ENCODE data around the gene TXNRD2.

TXNRD2 gene

DNA sequence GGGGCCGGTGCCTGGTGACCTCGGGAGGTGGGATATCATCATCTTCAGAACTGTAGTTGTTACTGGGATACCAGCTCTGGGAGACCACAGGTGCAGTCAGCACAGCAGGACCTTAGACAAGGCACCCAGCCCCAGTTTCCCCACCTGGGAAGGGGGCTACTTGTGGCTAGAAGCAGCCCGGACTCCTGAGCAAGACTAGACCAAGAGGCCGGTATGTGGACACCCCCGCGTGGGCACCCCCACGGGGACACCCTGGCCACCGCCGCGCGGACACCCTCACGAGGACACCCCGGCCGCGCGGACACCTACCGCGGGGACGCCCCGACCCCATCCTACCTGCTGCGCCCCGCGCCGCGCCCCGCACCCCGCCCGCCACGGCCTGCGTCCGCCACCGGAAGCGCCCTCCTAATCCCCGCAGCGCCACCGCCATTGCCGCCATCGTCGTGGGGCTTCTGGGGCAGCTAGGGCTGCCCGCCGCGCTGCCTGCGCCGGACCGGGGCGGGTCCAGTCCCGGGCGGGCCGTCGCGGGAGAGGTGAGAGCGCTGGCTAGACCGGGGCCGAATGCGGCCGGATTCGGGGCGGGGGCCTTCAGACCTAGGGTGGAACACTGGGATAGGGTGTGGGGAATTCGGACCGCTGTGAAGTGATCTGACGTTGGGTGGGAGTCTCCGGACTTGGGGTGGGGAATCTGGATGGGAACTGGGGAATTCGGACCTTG lies at the start of gene TXNRD2, which contains the start of gene COMT:
TSS of gene TXNRD2 (minus strand) at position 454 of the 718 bp plus-strand sequence. CDS start at position 439, 15 bp downstream.
TSS of gene COMT (plus strand) at position 408 of the 718 bp plus-strand sequence. CDS start 20,755 bp downstream, outside the sequence.
- no peak for DNase-seq

DNA sequence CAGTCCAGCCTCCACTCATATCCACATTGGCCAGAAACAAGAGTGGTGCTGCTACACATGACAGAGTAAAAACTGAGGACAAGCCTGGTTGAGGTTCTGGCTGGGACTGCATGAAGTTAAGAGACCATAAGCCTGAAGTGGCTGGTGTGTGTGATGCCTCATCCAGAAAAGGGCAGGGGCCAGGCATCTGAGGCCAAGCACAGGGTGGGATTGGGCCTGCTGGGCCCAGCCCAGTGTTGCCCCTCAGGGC lies 49.7 kb upstream of the TXNRD2 start:
- no peak for DNase-seq

DNA sequence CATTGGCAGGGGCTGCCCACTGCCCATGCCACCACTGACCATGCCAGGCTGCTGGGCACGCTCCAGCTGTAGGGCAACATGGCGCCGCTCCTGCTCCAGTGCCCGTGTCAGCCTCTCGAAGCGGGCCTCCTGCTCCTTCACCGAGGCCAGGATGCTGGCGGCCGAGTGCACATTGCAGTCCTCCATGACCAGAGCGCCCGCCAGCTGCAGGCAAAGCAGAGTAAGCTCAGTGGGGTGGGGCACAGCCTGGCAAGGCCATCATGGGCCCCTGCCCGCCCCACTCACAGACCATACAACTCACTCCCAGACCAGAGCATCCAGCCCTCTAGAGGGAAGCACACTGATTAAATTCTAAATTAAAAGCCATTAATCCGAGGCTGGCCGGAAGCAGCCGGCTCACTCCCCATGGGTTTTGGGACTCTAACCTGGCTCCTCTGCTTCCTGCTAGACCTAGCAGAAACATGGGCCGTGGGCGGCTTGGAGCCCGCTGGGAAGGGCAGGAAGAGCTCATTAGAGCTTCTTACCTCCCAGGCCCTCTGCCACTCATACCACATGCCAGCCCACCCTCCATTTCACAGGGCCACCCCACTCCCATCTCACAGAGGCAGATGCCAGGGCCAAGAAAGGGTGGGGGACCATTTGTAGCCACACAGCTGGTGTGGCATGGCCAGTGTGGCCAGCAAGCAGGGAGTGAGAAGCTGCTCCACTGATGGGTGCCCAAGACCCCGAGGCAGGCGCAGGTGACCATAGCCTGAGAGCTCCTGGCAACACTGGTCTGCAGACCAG lies 49.2 kb upstream of the TXNRD2 start:
- no peak for DNase-seq

DNA sequence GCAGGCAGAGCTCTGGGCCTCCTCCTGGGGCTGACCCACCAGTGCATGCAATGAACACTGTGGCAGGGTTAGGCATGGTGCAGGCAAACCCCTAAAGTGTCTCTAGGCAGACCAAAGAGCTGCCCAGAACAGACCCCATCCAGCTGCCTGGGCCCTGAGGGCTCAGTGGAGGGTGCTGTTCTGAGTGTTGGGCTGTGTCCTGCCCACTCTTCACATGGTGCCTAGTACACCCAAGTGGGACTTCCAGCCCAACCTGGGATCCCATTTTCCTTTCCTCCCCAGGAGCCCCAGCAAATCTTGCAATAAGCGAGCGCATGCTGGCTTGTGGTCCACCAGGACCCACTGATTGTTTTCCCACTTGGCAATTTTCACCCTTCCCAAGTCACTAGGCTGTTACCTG lies 48.6 kb upstream of the TXNRD2 start:
- no peak for DNase-seq

DNA sequence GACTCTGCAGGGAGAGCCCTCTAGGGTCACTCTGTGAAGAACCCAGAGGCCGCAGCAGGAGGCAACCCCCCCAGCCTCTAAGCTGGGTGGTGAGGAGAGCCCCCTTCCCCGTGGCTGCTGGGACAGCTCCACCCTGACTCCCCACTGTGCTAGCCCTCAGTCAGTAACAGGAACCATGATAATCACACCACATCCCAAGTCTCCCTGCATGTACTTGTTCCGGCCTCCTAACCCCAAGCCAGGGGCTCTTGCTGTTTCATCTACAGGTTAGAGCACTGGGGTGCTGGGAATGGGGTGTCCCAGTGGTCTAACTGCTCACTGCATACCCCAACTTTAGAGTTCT lies 48.1 kb upstream of the TXNRD2 start:
- DNase-seq = no peak

DNA sequence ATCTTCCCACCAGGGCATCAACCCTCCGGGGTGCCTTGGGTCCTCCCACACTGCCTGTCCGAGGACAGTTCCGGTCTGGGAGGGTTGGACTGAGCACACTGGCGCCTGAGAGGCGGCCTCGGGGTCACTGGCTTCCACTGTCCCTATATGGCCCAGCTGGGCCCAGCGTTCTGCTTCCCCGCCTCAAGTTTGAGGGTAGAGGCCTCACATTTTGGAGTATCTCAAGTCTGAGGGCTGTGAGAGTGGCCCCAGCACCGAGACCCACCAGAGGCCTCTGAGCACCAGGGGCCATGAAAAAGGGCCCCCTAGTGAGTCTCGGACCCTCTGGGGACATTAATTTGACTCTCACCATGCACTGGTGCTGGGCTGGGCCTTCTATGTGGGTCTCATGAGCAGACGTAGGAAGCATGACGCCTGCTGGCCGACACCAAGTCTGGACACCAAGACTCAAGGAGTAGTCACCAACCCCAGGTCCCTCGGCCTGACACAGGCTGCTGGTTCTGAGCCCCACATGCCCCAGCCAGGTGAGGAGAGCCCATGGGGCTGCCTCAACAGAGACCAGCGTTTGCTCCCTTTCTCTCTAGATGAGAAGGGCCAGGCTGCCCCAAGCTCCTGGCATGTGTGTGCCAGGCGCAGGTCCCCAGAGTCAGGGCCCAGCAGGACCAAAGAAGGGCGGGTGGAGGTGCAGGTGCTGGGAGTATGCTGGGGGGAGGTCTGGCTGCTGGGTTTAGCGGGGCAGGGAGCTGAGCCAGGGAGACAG lies 47.5 kb upstream of the TXNRD2 start:
- no peak for DNase-seq

DNA sequence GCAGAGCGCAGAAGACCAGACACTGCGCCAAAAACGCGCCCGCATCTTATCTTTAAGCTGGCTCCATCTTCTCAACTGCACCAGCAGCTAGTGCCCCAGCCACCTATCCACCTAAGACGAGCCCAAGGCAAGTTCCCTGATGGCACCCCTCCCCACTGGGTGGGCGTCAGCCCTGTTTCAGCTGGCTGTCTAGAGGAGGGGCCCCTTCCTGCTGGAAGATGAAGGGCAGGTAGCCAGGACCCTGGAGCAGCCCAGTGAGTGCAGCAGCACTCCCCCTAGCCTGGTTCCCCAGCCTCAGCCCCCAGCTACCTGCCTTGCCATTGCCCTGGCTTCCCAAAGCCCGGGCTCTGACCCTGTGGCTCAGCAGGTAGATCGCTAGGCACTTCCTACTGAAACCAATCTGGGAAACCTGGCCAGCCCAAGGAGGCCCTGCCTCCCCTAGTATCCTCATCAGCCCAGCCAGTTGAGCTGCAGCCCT lies 46.8 kb upstream of the TXNRD2 start:
- no peak for DNase-seq

DNA sequence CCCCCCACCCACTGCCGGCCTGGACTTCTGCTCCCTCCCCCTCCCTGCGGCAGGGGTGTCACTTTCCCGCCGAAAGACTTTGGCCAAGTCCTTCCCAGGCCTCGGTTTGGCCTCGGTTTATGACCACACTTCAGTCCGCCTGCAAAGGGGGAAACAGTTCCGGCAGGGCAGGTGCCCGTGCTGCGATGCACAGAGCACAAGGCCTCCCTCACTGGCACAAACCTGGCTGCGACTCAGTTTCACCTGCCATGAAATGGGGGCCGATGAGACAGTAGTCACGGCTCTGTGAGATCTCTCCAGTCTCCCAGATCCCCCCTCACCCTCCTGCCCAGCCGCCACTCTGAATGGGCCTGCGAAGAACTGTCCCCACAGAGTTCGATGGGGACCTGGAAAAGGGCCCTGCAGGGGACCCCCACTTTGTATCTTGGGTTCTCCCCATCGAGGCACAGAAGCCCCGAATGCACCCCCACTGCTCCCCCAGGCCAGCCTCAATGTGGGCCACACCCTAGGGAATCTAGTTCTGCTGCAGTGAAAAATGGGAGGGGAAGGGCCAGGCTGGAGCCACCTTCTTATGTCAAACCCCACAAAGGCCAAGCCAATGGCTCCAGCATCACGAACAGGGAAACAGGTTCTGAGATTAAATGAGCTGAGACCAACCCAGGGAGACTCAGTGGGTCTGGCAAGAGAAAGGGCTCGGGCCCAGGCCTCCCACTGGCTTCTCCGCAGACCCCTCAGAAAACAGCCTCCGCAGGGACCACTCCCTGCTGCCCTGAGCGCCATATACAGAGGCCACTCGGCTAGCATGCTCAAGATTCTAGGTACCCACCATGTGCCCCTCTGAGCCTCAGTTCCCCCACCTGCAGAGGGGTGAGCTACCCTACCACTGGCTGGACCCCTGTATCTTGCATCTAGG lies 46.0 kb upstream of the TXNRD2 start:
- no peak for DNase-seq

DNA sequence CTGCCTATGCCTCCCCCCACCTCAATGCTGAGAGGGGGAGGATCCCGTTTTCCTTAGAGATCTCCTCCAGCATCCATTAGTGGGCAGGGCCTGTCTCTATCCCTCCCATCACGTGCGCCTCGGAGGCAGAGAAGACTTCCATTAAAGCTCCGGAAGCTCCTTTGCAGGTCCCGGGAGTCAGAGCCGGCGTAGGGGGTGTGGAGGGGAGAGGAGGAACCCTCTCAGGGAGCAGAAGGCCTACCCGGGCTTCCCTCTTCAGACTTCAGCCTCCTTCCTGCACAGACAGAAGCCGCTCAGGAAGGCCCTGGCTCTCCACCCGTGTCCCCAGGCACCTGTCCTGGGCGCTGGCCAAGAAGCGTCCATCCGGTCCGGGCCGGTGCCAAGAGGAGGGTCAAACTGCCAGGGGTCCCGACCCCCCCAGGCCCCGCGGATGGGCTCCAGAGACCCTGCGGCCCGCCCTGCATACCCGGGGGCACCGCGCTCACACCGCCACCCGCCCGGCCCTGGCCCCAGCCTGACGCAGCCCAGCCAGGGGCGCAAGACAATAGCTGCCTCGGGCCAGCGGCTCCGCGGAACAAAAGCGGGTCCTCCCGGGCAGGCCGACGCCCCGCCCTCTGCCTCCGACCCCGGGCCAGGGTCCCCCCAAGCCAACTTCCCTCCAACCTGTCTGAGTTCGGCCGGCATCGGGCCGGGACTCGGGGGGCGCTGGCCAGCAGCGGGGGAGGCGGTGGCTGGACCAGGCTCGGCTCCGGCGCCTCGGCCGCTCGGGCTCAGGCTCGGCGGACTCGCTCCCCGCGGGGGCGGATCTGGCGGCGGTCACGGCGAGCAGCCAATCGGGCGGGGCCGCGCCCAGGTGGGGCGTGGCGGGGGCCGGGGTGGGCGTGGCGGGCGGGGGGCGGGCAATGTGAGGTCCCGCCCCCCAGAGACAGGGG lies 45.1 kb upstream of the TXNRD2 start:
- DNase-seq = peak; percentile 45

DNA sequence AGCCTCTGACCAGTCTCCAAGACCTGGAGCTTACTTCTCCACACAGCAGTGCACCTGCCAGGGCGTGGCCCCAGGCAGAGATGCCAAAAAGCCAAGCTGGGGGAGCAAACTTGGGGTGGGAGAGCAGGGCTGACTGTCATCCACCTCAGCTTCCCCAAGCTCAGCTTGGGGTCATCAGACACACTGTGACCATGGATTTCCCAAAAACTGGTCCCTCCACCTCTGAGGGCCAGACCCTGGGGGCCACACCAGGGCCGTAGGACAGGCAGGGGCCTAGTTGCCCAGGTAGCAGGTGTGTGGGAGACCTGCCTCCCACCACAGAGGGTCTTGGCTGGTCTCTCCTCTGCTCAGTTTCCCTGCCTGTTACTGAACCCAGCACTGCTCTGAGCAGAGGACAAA lies 44.4 kb upstream of the TXNRD2 start:
- DNase-seq = no peak

DNA sequence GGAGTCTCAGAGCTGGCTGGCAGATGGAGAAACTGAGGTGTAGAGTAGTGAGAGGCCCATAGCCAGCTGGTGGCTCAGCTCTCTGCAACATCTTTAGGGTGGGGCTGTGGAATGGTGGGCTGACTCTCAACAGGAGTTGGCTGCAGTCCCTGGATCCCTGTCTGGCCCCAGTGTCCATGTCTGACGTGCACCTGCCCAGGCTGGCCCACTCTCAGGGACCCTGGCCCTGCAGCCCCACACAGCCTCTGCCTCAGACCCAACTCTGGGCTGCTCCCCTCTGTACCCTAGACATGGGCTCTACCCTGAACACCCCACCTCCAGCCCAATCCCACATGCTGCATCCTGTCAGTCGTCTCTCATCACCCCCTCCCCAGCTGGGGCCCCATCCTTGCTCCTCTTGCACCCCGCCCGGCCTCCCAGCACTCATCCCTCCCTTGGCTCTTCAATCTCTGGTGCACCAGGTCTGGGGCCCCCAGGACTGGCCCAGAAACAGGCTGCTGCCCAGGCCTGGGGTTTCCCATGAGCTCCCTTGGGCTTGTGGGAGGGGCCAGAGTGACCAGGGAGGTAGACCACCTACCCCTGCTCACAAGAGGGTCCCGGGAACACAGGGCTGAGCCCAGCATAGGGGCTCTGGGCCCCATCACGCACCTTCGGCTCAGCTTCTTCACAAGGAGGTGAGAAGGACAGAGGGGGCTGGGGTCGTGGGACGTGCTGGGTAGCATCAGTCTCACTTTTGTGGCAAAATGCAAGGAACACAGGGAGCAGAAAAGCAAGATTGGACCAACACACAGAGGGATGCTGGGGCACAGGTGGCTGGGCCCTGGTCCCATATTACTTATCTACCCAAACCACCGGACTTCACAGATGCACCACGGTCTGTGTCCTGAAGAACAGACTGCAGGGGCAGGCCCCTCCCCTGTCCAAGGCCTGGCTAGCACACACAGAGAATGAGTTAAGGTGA lies 43.5 kb upstream of the TXNRD2 start:
- DNase-seq = no peak

DNA sequence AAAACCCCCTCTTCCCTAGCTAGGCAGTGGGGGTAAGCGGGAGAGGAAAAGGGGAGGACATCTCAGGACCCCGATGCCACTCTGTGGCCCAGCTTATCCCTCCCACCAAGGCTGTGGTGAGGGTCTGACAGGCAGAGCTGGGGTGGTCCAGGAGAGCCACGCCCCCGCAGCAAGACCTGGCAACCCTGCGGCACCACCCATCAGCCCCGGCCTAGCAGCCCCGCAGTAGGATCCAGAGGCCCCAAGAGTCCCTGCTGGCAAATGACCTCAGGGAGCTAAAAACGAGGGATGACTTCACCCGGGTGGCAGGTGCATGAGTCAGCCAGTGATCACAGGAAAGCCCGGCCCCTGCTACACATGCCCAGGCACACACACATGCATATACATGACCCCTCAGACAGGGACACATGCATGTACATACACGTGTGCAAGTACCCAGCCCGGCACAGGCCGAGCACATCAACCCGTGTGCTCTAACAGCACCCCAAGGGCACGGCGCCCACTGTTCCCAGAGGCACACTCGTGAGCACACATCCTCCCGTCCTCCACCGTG lies 42.7 kb upstream of the TXNRD2 start:
- DNase-seq = no peak

DNA sequence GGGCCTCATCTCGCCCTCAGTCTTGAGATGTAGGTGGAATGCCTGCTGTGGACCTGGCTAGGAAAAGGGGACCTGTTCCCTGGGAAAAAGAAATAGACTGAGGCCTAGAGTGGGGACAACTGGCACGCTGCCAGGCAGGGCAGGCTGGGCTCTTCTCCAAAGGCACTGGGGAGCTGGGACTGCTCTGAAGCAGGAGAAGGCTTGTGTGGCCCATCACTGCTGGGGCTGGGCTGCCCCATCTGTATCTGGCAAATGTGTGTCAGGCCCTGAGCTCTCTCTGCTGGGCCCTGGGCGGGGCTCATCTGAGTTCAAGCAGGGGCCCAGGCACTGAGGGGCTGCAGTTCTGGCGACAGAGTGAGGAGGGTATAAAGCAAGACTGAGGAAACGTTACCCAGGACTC lies 42.1 kb upstream of the TXNRD2 start:
- no peak for DNase-seq

DNA sequence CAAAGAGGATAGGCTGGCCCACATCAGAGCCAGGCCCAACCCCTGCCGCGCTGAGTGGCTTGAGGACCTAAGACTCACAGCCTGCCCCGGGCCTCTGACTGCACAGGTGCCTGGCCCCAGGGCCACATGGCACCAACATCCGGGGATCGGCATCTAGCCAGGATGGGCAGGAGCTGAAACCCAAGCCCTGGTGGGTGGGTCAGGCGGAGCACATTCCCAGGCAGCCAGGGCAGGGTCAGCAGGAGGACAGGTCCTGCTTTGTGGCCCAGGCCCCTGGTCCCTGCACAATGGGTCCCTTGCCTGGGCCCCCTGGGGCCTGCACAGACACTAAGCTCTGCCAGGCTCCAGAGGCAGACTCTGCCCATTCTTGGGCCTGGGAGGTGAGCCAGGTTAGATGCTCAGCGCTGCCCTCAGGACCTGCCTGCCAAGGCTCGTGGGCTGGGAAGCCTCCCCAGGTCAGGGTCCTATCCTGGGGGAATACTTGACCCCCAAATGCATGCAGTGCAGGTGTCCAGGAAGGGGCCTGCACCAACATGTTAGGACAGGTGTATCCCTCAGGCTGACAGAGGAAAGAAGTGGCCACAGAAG lies 41.5 kb upstream of the TXNRD2 start:
- DNase-seq = no peak

DNA sequence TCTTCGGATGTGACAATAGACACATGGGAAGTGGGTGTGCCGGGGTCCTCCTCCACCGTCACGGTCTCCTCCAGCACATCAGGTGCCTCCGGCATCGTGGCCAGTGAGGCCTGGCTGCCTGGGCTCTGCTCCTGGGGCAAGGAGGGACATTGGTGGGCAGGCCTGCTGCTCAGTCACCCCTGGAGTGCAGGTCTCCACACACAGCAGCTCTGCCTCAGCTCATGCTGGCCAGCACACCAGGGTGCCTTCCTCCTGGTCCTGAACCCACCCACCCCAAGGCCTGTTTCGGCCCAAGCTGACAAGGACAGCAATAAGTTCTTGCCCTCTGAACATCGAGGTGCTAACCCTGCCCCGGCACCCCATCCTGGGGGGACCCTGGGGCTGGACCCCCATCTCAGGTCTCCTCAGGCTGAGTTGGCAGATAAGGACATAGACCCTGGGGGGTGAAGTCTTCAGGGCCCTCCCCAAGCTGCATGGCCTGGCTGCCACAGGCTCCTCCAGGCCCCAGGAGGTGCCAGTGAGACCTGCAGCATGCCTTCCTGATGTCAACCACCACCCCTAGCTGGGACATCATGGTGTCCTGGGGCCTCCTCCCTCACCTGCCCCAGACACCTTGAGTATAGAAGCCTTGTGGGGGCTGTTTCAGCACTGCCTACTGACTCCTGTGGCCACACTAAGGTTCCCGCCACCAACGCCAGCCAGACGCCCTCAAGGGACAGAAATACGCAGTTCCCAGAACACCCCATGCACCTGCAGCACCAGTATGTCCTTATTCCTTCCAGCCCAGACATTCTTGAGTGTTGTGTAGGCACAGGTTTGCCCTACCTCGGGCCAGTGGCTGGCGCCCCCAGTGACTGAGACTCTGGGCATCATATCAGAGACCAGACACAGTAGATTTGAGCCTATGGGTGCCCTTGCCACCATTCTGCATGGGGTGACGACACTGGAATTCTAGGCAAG lies 40.6 kb upstream of the TXNRD2 start:
- no peak for DNase-seq

DNA sequence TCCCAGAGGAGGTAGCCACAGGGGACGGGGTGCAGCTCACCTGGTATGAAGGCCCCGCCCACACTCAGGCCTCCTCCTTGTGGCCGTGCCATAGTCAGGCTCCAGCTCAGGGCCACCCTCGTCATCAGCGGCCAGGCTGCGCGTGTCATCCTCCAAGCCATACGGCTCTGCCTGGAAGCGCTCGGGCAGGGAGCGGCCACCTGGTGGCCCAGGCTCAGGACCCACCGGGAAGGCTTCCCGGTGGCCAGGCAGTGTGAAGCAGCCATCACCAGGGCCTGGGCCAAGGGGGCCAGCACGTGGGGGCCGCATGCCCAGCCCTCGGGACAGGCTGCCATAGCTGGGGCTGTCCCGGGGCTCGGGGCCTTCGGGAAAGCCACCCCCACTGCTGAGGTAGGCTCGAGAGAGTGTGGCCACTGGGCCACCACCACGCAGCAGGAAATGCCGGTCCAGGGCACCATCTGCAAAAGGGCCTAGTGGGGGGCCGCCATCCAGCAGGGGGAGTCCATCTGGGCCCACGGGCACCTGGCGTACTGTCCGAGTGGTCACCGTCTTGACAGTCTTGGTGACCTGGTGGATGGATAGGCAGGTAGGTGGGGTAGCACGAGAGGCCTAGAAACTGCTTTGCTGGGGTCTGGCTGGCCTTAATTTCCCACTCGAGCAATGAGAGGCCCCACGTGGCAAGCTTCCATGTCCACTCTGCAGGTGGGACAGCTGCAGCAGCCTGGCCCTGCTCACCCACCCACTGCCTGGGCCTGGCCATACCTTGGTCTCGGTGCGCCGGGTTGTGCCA lies 39.7 kb upstream of the TXNRD2 start:
- DNase-seq = no peak

DNA sequence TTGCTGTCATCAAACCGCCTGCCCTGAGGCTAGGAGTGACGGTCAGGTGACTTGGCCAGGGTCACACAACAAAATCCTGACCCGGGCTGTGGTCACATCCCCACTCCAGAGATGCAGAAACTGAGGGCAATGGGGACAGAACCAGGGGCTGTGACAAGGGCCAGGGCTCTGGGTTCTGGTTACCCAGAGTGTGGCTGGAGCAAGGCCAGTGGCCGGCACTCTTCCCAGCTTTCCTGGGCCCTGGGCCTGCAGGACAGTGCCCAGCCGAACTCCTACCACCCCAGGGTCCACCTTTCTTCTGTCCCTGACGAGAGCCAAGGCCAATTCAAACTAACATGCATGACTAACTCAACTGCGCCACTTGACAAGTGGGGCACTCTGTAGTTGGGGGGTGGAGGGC lies 39.1 kb upstream of the TXNRD2 start:
- DNase-seq = no peak
